ENCODE measurements around the gene TRPV3. TPM values are rescaled to one million over a fixed set of nuclear protein-coding genes. Genes with fewer than 3 reads are reported as not detected.
"Not testable (repeated sequence)": the region's sequence is repeated elsewhere in the genome, so short reads cannot be mapped to it uniquely, and the experiment has no call there.

Gene TRPV3
- total and polyA plus RNA-seq, 4 donors, result 0.49 to 2.0 (median 0.75) TPM; not detected in 1

- Histone ChIP-seq H3K27ac (ENCODE audit: low read depth in 1 of 2, low read length in 2 of 2) (no peak overlapping the region), H3K9me3 (ENCODE audit: control insufficient read depth, low read length) (no peaks in the 10 kb centered on the region), H3K27me3 (ENCODE audit: control insufficient read depth in 1 of 2, insufficient read depth in 2 of 2, low read length in 1 of 2) (no peaks in the 10 kb centered on the region), H3K36me3 (ENCODE audit: control insufficient read depth in 1 of 2, insufficient read depth in 2 of 2, low read length in 1 of 2) (no peaks in the 10 kb centered on the region), H3K4me1 (ENCODE audit: control insufficient read depth in 1 of 2, insufficient read depth in 2 of 2, low read length in 2 of 2) (no peaks in the 10 kb centered on the region), H3K4me3 (ENCODE audit: low read length in 2 of 2) (no peak overlapping the region)
- 91 to 95% methylated on average over 12 of the region's 12 CpGs for WGBS, 2 donors
- no peak for ATAC-seq (ENCODE audit: low FRiP score)
- peak in 1 of 2 donors; percentile 29 for DNase-seq
- intact Hi-C loops (cut with DNase I), result no loop called here
These were observed 31.1 kb downstream of the TRPV3 start for GRCh38 chr17:3526491-3526890.

- Histone ChIP-seq H3K4me3 (ENCODE audit: low read length in 2 of 2) (no peak overlapping the region), H3K9me3 (ENCODE audit: control insufficient read depth, low read length) (no peaks in the 10 kb centered on the region), H3K27me3 (ENCODE audit: control insufficient read depth in 1 of 2, insufficient read depth in 2 of 2, low read length in 1 of 2) (no peaks in the 10 kb centered on the region), H3K36me3 (ENCODE audit: control insufficient read depth in 1 of 2, insufficient read depth in 2 of 2, low read length in 1 of 2) (no peaks in the 10 kb centered on the region), H3K27ac (ENCODE audit: low read depth in 1 of 2, low read length in 2 of 2) (no peak overlapping the region), H3K4me1 (ENCODE audit: control insufficient read depth in 1 of 2, insufficient read depth in 2 of 2, low read length in 2 of 2) (no peaks in the 10 kb centered on the region)
- intact Hi-C loops (cut with DNase I), result no loop called here
- ATAC-seq (ENCODE audit: low FRiP score) (no peak), DNase-seq (peak in 1 of 2 donors; percentile 17)
- WGBS, 2 donors, result 90 to 91% methylated on average over 13 of the region's 13 CpGs
These were observed 33.6 kb downstream of the TRPV3 start for GRCh38 chr17:3524024-3524423.

DNA sequence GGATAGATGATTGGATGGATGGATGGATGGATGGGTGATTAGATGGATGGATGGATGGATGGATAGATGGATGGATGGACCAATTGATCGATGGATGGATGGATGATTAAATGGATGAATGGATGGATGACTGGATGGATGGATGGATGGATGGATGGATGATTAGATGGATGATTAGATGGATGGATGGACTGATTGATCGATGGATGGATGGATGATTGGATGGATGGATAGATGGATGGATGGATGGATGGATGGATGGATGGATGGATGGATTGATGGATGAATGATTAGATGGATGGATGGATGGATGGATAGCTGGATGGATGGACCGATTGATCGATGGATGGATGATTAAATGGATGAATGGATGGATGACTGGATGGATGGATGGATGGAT, 38.1 kb downstream of the TRPV3 start:
- DNase-seq; H3K9me3 ChIP-seq (ENCODE audit: control insufficient read depth, low read length); H3K36me3 ChIP-seq (ENCODE audit: control insufficient read depth in 1 of 2, insufficient read depth in 2 of 2, low read length in 1 of 2); intact Hi-C loops (cut with DNase I); H3K4me3 ChIP-seq (ENCODE audit: low read length in 2 of 2); H3K27ac ChIP-seq (ENCODE audit: low read depth in 1 of 2, low read length in 2 of 2); H3K27me3 ChIP-seq (ENCODE audit: control insufficient read depth in 1 of 2, insufficient read depth in 2 of 2, low read length in 1 of 2); ATAC-seq (ENCODE audit: low FRiP score); H3K4me1 ChIP-seq (ENCODE audit: control insufficient read depth in 1 of 2, insufficient read depth in 2 of 2, low read length in 2 of 2): not testable (repeated sequence)
- 94 to 99% methylated on average over 4 of the region's 4 CpGs for WGBS, 2 donors

DNA sequence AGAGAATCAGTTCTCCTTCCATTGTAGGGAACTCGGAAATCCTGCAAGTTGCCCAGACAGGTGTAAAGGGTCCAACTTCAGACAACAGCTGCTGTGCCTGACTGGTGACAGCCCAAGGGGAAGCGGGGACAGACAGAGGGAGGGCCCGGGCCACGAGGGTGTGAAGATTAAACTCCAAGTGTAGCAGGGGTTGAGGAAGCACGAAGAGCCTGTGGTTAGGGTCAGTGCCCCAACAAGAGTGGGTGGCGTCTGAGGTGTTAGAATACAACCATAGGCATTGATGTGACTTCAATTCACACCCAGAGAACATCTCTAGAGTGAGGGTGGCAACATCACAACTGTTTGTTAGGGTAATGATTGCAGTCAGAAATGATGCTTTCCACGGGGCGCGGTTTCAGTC, 42.7 kb downstream of the TRPV3 start:
- intact Hi-C loops (cut with DNase I), result no loop called here
- Histone ChIP-seq H3K4me1 (ENCODE audit: control insufficient read depth in 1 of 2, insufficient read depth in 2 of 2, low read length in 2 of 2) (no peaks in the 10 kb centered on the region), H3K4me3 (ENCODE audit: low read length in 2 of 2) (no peak overlapping the region), H3K36me3 (ENCODE audit: control insufficient read depth in 1 of 2, insufficient read depth in 2 of 2, low read length in 1 of 2) (no peaks in the 10 kb centered on the region), H3K27ac (ENCODE audit: low read depth in 1 of 2, low read length in 2 of 2) (no peak overlapping the region), H3K9me3 (ENCODE audit: control insufficient read depth, low read length) (no peaks in the 10 kb centered on the region), H3K27me3 (ENCODE audit: control insufficient read depth in 1 of 2, insufficient read depth in 2 of 2, low read length in 1 of 2) (no peaks in the 10 kb centered on the region)
- DNase-seq (no peak), ATAC-seq (ENCODE audit: low FRiP score) (no peak)
- 90 to 91% methylated on average over 9 of the region's 9 CpGs for WGBS, 2 donors

DNA sequence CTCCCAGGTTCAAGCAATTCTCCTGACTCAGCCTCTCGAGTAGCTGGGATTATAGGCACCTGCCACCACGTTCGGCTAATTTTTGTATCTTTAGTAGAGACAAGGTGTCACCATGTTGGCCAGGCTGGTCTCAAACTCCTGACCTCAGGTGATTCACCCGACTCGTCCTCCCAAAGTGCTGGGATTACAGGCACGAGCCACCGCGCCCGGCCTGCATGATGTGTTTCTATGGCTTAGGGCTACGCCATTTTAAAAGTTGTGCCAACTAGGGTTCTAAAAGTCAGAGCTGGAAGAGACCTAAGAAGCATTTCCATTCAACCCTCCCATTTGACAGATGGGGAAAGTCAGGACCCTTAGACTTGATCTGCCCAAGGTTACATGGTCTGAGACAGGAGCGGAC, 43.4 kb downstream of the TRPV3 start:
- H3K4me1 ChIP-seq (ENCODE audit: control insufficient read depth in 1 of 2, insufficient read depth in 2 of 2, low read length in 2 of 2); ATAC-seq (ENCODE audit: low FRiP score); intact Hi-C loops (cut with DNase I); H3K27ac ChIP-seq (ENCODE audit: low read depth in 1 of 2, low read length in 2 of 2); H3K27me3 ChIP-seq (ENCODE audit: control insufficient read depth in 1 of 2, insufficient read depth in 2 of 2, low read length in 1 of 2); H3K36me3 ChIP-seq (ENCODE audit: control insufficient read depth in 1 of 2, insufficient read depth in 2 of 2, low read length in 1 of 2); DNase-seq; H3K9me3 ChIP-seq (ENCODE audit: control insufficient read depth, low read length); H3K4me3 ChIP-seq (ENCODE audit: low read length in 2 of 2): not testable (repeated sequence)
- WGBS, 2 donors, result 97 to 98% methylated on average over 11 of the region's 11 CpGs

DNA sequence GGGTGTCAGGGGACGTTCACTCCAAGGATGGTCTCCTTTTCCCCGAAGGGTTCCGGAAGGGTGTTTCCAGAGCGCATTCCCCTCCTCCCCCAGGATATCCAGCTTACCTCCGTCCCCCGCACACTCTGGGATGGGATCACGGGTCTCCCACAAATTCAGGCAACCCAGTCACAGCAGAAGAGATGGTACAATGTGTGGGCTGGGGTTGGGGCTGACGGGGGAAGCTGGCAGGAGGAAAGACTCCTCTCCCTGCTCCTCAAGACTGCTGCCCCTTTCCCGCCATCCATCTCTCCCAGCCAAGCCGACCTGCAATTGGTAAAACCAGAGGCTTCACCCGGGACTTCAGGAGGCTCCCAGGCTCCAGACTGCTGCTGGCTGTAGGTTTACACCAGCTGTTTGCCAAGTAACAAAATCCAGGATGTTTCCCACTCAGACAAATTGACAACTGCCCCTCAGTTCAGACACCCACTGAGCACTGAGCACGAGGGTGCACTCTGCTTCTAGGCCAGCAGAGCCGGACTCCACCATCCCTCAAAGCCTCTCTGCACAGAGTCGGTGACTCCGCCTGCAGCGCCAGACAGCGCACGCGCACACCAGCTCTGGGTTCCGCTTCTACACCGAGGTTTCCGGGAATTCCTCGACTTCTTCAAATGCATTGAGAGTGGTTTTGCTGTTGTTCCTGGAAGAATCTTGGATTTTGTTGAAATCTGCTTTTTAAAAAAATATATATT, 44.1 kb downstream of the TRPV3 start:
- no peaks in the 10 kb centered on the region for H3K9me3 ChIP-seq (ENCODE audit: control insufficient read depth, low read length)
- H3K27me3 ChIP-seq (ENCODE audit: control insufficient read depth in 1 of 2, insufficient read depth in 2 of 2, low read length in 1 of 2), result no peaks in the 10 kb centered on the region
- 77 to 80% methylated on average over 23 of the region's 23 CpGs for WGBS, 2 donors
- DNase-seq (no peak), ATAC-seq (ENCODE audit: low FRiP score) (no peak)
- intact Hi-C loops (cut with DNase I), result no loop called here
- H3K27ac ChIP-seq (ENCODE audit: low read depth in 1 of 2, low read length in 2 of 2), result no peak overlapping the region
- H3K36me3 ChIP-seq (ENCODE audit: control insufficient read depth in 1 of 2, insufficient read depth in 2 of 2, low read length in 1 of 2), result no peaks in the 10 kb centered on the region
- no peak overlapping the region for H3K4me3 ChIP-seq (ENCODE audit: low read length in 2 of 2)
- no peaks in the 10 kb centered on the region for H3K4me1 ChIP-seq (ENCODE audit: control insufficient read depth in 1 of 2, insufficient read depth in 2 of 2, low read length in 2 of 2)

- Histone ChIP-seq H3K36me3 (ENCODE audit: control insufficient read depth in 1 of 2, insufficient read depth in 2 of 2, low read length in 1 of 2) (no peaks in the 10 kb centered on the region), H3K4me1 (ENCODE audit: control insufficient read depth in 1 of 2, insufficient read depth in 2 of 2, low read length in 2 of 2) (no peaks in the 10 kb centered on the region), H3K4me3 (ENCODE audit: low read length in 2 of 2) (no peak overlapping the region), H3K27ac (ENCODE audit: low read depth in 1 of 2, low read length in 2 of 2) (no peak overlapping the region), H3K27me3 (ENCODE audit: control insufficient read depth in 1 of 2, insufficient read depth in 2 of 2, low read length in 1 of 2) (no peaks in the 10 kb centered on the region), H3K9me3 (ENCODE audit: control insufficient read depth, low read length) (no peaks in the 10 kb centered on the region)
- DNase-seq, result peak; percentile 68 to 90
- WGBS, 2 donors, result 7 to 8% methylated on average over 20 of the region's 20 CpGs
- peak; percentile 89 for ATAC-seq (ENCODE audit: low FRiP score)
- intact Hi-C loops (cut with DNase I), result no loop called here
These were observed 45.0 kb downstream of the TRPV3 start for GRCh38 chr17:3512505-3513171.

GRCh38 chr17:3511852-3512504, 45.6 kb downstream of the TRPV3 start:
- Histone ChIP-seq H3K27ac (ENCODE audit: low read depth in 1 of 2, low read length in 2 of 2) (no peak overlapping the region), H3K27me3 (ENCODE audit: control insufficient read depth in 1 of 2, insufficient read depth in 2 of 2, low read length in 1 of 2) (no peaks in the 10 kb centered on the region), H3K36me3 (ENCODE audit: control insufficient read depth in 1 of 2, insufficient read depth in 2 of 2, low read length in 1 of 2) (no peaks in the 10 kb centered on the region), H3K4me1 (ENCODE audit: control insufficient read depth in 1 of 2, insufficient read depth in 2 of 2, low read length in 2 of 2) (no peaks in the 10 kb centered on the region), H3K4me3 (ENCODE audit: low read length in 2 of 2) (no peak overlapping the region), H3K9me3 (ENCODE audit: control insufficient read depth, low read length) (no peaks in the 10 kb centered on the region)
- intact Hi-C loops (cut with DNase I), result no loop called here
- ATAC-seq (ENCODE audit: low FRiP score) (peak; percentile 59), DNase-seq (no peak)
- 52% methylated on average over 8 of the region's 8 CpGs for WGBS, 2 donors
